Kidney epithelial cell (primary cell): ENCODE measurements around the gene CDH23. TPM values are rescaled to one million over a fixed set of nuclear protein-coding genes. Genes with fewer than 3 reads are reported as not detected.

ENCODE experiments used
- DNase-seq: peaks from one replicate; pipeline ENCODE4 v3.0.0-alpha.2; 2010; ENCODE audit warnings: low read depth
- H3K27me3 ChIP-seq: 2 replicates; pipeline ENCODE4 v1.6.0; 2011; ENCODE audit warnings: low read length; ENCODE audit not compliant: control insufficient read depth, insufficient read depth
- H3K36me3 ChIP-seq: 2 replicates; pipeline ENCODE4 v1.5.1; 2011; ENCODE audit warnings: low read length; ENCODE audit not compliant: control insufficient read depth, insufficient read depth
- H3K4me3 ChIP-seq: 2 replicates; pipeline ENCODE4 v1.5.1; 2011; ENCODE audit warnings: low read depth, mild to moderate bottlenecking, control low read depth, low read length
- CTCF ChIP-seq: IDR thresholded peaks from 2 replicates; pipeline ENCODE4 v1.5.1; 2011; ENCODE audit warnings: mild to moderate bottlenecking, moderate library complexity, low read length, control low read depth, inconsistent platforms; ENCODE audit not compliant: insufficient read depth, poor library complexity, severe bottlenecking
- total RNA-seq: library from RNA; depleted of rRNA; stranded (reverse); fragments of >200 nt; gene quantifications from 2 replicates; pipeline ENCODE4 v1.2.3, GENCODE V29; 2015

The CDH23 gene
- total RNA-seq, 1 donor from 2014 or later, result 0.04 TPM

- no peak for DNase-seq
- no peak for TF ChIP-seq CTCF
- peaks cover 23% of the 10 kb centered on the region for H3K27me3 ChIP-seq
- no peaks in the 10 kb centered on the region for H3K36me3 ChIP-seq
- H3K4me3 ChIP-seq, result no peak overlapping the region
These were observed 59.9 kb downstream of the CDH23 start for GRCh38 chr10:71456631-71457030.

GRCh38 chr10:71457908-71458307 is 61.2 kb downstream of the CDH23 start:
- no peak for DNase-seq
- TF ChIP-seq CTCF, result no peak
- peaks cover 31% of the 10 kb centered on the region for H3K27me3 ChIP-seq

GRCh38 chr10:71458387-71458786 is 61.7 kb downstream of the CDH23 start:
- no peak overlapping the region for H3K4me3 ChIP-seq
- TF ChIP-seq CTCF, result no peak
- no peaks in the 10 kb centered on the region for H3K36me3 ChIP-seq
- peaks cover 31% of the 10 kb centered on the region for H3K27me3 ChIP-seq
- no peak for DNase-seq

More at GRCh38 chr10:71457908-71458307, 61.2 kb downstream of the CDH23 start:
- Histone ChIP-seq H3K36me3 (no peaks in the 10 kb centered on the region), H3K4me3 (no peak overlapping the region)

- Histone ChIP-seq H3K27me3 (peaks cover 35% of the 10 kb centered on the region), H3K4me3 (no peak overlapping the region), H3K36me3 (no peaks in the 10 kb centered on the region)
- TF ChIP-seq CTCF, result no peak
- no peak for DNase-seq
These were observed 62.8 kb downstream of the CDH23 start for GRCh38 chr10:71459513-71459912.

- no peak for TF ChIP-seq CTCF
- DNase-seq, result no peak
- H3K36me3 ChIP-seq, result no peaks in the 10 kb centered on the region
- H3K27me3 ChIP-seq, result peaks cover 36% of the 10 kb centered on the region
- H3K4me3 ChIP-seq, result no peak overlapping the region
These were observed 63.9 kb downstream of the CDH23 start for GRCh38 chr10:71460615-71461014.

GRCh38 chr10:71461457-71461856 is 64.7 kb downstream of the CDH23 start:
- H3K27me3 ChIP-seq, result peaks cover 41% of the 10 kb centered on the region
- no peaks in the 10 kb centered on the region for H3K36me3 ChIP-seq
- no peak for TF ChIP-seq CTCF
- no peak for DNase-seq
- H3K4me3 ChIP-seq, result no peak overlapping the region
